ENCODE data around the gene PSMG4. TPM values are rescaled to one million over a fixed set of nuclear protein-coding genes. Genes with fewer than 3 reads are reported as not detected.
A peak's percentile ranks its signal among the peaks of the same experiment; 100 is the strongest.

PSMG4 gene
- total RNA-seq, 1 donor from 2014 or later, result 27.8 TPM

GRCh38 chr6:3222506-3223038 lies 36.2 kb upstream of the PSMG4 start:
- no peak for DNase-seq (ENCODE audit: low spot score in 2 of 2, unreplicated experiment in 2 of 2)
- Mint-ChIP-seq H3K4me3 (no peak overlapping the region), H3K4me1 (peaks cover 17% of the 10 kb centered on the region), H3K9me3 (no peaks in the 10 kb centered on the region), H3K27me3 (ENCODE audit: low read depth) (peaks cover 50% of the 10 kb centered on the region), H3K27ac (no peak overlapping the region), H3K36me3 (peaks cover 9% of the 10 kb centered on the region)
- no peak for TF ChIP-seq CTCF (IDR thresholded peaks at IDR 0.05; ENCODE audit: unreplicated experiment)

GRCh38 chr6:3226042-3226441 lies 32.7 kb upstream of the PSMG4 start:
- Mint-ChIP-seq H3K4me3 (peak overlapping the region; percentile 84), H3K9me3 (no peaks in the 10 kb centered on the region), H3K36me3 (peaks cover 9% of the 10 kb centered on the region), H3K27me3 (ENCODE audit: low read depth) (peaks cover 51% of the 10 kb centered on the region), H3K27ac (no peak overlapping the region), H3K4me1 (peaks cover 39% of the 10 kb centered on the region)
- DNase-seq (ENCODE audit: low spot score in 2 of 2, unreplicated experiment in 2 of 2), result peak in 1 of 2 experiments; percentile 36
- no peak for TF ChIP-seq CTCF (IDR thresholded peaks at IDR 0.05; ENCODE audit: unreplicated experiment)

- Mint-ChIP-seq H3K9me3 (no peaks in the 10 kb centered on the region), H3K27me3 (ENCODE audit: low read depth) (peaks cover 46% of the 10 kb centered on the region), H3K4me1 (peaks cover 40% of the 10 kb centered on the region), H3K4me3 (peak overlapping the region; percentile 84), H3K27ac (peak overlapping the region; percentile 91), H3K36me3 (peaks cover 9% of the 10 kb centered on the region)
- TF ChIP-seq CTCF (IDR thresholded peaks at IDR 0.05; ENCODE audit: unreplicated experiment), result no peak
- DNase-seq (ENCODE audit: low spot score in 2 of 2, unreplicated experiment in 2 of 2), result peak in 1 of 2 experiments; percentile 72
Observed at GRCh38 chr6:3226481-3227362, 32.0 kb upstream of the PSMG4 start.

- Mint-ChIP-seq H3K27ac (peak within 1 kb of the TSS; percentile 93), H3K4me1 (peaks cover 42% of the 10 kb centered on the region), H3K9me3 (no peaks in the 10 kb centered on the region), H3K27me3 (ENCODE audit: low read depth) (peaks cover 49% of the 10 kb centered on the region), H3K4me3 (peak within 1 kb of the TSS; percentile 84), H3K36me3 (peaks cover 9% of the 10 kb centered on the region)
- peak; percentile 75 to 82 for DNase-seq (ENCODE audit: low spot score in 2 of 2, unreplicated experiment in 2 of 2)
- no peak for TF ChIP-seq CTCF (IDR thresholded peaks at IDR 0.05; ENCODE audit: unreplicated experiment)
Observed at GRCh38 chr6:3227363-3228045, 31.2 kb upstream of the PSMG4 start, which contains the start of gene TUBB2B. Gene TUBB2B (minus strand): TSS chr6:3227653. CDS start chr6:3227543, 110 bp downstream.

GRCh38 chr6:3228046-3228671 lies 30.6 kb upstream of the PSMG4 start:
- Mint-ChIP-seq H3K36me3 (peaks cover 9% of the 10 kb centered on the region), H3K27me3 (ENCODE audit: low read depth) (peaks cover 55% of the 10 kb centered on the region), H3K4me1 (peaks cover 47% of the 10 kb centered on the region), H3K9me3 (no peaks in the 10 kb centered on the region), H3K4me3 (peak overlapping the region; percentile 84), H3K27ac (peak overlapping the region; percentile 93)
- TF ChIP-seq CTCF (IDR thresholded peaks at IDR 0.05; ENCODE audit: unreplicated experiment), result no peak
- peak in 1 of 2 experiments; percentile 57 for DNase-seq (ENCODE audit: low spot score in 2 of 2, unreplicated experiment in 2 of 2)

Data from mesothelial cell of epicardium (in vitro differentiated cells).